AG09319 (cell line): ENCODE measurements around the gene FTSJ1.

Experiments
- DNase-seq: peaks from one replicate; pipeline ENCODE4 v3.0.0-alpha.2; 2010; ENCODE audit warnings: low read depth; ENCODE audit errors: extremely low read depth
- TF ChIP-seq, protein P1 (sequence below): IDR thresholded peaks from 2 replicates; pipeline ENCODE4 v1.5.1; 2011; ENCODE audit warnings: low read depth, mild to moderate bottlenecking, inconsistent platforms, low read length, moderate library complexity

Gene FTSJ1

DNA sequence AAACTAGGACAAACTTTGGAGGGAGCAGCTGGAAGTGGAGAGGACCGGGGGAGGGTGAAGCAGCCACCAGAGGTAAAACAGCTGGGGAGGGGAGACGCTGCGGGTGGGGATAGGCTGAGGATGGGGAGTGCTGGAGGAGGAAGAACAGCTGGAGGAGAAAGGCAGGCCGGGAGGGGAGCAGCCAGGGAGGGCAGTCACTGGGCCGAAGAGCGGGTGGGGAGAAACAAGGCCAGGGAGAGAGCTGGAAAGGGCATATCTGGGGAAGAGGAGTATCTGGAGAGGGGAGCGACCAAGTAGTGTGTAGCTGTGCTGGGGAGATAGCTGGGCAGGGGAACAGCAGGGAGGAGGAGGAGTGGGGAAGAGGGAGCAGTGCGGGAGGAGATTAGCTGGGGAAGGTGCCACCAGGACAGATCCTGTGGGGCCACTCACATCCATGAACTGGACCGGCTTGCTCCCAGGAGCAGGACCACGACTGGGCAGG is 8.7 kb upstream of the FTSJ1 start:
- TF ChIP-seq, protein P1, sequence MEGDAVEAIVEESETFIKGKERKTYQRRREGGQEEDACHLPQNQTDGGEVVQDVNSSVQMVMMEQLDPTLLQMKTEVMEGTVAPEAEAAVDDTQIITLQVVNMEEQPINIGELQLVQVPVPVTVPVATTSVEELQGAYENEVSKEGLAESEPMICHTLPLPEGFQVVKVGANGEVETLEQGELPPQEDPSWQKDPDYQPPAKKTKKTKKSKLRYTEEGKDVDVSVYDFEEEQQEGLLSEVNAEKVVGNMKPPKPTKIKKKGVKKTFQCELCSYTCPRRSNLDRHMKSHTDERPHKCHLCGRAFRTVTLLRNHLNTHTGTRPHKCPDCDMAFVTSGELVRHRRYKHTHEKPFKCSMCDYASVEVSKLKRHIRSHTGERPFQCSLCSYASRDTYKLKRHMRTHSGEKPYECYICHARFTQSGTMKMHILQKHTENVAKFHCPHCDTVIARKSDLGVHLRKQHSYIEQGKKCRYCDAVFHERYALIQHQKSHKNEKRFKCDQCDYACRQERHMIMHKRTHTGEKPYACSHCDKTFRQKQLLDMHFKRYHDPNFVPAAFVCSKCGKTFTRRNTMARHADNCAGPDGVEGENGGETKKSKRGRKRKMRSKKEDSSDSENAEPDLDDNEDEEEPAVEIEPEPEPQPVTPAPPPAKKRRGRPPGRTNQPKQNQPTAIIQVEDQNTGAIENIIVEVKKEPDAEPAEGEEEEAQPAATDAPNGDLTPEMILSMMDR: no peak
- DNase-seq: no peak

DNA sequence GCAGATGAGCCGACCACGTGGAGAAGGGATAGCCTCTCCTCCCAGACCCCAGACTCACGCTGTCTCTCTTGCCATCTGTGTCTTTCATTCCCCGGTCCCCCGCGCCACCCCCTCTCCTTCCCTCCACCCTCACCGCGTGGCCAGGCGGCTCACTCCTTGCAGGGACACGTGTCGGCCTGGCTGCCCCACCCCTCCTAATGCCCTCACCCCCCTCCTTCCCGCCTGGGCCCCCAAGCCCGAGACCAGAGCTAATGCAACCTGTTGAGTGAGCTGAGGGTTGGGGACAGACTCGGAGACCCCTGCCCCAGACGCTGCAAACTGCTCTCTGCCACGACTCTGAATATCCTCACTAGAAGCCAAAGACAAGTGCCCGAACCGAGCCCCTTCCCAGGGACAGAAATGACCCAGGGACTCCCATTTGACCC is 7.7 kb upstream of the FTSJ1 start:
- TF ChIP-seq, protein P1: no peak
- no peak for DNase-seq

DNA sequence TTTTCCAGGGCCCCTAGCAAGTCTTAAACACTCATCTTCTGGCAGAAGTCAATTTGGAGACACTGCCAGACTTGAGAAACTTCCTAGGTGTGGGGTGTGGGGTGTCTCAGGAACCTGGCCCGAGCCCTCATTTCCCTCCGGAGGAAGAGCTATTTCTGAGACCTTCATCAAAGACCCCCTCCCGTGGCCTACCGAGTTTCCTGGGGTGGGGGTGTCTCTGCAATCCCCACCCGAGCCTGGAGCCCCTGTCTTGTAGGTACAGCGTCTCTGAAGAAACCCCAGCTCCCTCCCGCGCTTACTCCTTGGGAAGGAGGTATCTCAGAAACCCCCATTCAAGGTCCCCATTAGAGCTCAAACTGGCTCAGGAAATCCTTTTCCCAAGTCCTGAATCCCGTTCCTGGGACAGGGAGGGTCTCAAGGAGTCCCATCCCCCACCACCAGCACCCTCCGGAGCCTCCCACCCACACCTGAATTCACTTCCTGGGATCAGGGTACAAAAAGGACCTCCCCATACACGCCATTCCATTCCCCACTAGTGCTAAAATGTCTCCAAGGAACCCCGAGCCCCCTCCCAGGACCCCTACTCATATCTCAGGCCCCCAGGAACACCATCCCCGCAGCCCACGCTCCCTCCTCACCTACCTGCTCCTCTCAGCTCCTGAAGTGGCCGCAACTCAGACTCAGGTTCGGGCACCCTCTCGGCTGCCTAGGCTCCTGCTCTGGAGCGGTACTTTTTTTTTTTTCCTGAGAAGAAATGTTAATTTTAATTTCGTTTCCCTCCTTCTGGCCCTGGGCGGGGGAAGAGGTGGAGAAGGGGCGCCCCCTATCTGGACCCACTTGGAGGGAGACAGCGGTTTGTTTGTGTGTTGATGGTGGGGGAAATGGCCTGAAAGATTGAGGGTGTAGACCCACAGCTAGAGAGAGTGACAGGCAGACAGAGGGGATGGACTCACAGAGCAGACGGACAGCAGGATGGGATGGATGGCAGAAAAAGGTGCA is 7.0 kb upstream of the FTSJ1 start:
- no peak for DNase-seq
- TF ChIP-seq, protein P1: peak; percentile 30

DNA sequence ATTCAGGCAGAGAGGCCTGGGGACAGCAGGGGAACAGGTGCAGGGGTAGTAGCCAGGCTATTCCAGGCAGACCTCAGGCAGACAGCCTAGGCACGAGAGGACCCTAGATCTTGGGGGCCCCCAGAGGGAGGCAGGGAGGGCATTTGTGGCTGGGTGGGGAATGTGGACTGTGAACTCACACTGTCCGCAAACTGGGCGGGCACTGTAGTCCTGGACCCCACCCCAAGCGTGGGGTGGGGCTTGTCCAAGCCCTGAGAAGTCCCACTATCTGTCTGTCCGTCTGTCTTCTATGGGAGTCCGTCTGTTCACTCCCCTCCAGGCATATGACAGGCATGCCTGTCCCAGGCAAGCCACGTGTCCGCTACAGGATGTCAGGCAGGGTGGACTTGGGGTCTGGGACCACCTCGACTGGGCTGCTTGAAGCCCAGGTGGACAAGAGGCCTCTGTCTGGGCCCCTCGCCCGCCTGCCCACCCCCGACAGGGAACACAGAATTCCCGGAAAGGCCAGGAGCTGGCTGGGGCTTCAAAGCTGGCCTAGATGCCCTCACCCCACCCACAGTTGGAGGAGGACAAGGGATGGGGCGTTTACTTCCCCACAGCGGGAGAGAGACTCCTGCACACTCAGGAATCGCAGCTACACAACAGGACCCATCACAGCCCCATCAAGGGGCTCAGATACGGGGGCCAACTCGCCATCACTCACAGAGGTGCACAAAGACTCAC is 5.7 kb upstream of the FTSJ1 start, which contains the start of gene SLC38A5:
TSS of gene SLC38A5 (minus strand) at position 151 of the 723 bp plus-strand sequence. CDS start 2,336 bp downstream, outside the sequence.
- TF ChIP-seq, protein P1: no peak

DNA sequence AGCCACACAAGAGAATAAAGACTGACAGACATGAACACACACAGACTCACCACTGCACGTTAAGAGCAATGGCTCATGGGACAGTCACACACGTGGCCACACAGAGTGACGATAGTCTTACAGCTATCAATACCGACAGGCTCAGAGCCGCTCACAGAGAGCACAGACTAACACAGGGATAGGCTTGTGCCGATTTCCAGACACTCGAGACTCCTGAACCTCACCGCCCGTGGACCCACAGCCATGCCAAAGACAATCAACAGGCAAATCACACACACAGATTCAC is 5.2 kb upstream of the FTSJ1 start:
- DNase-seq: no peak

More for the DNA sequence above, 5.7 kb upstream of the FTSJ1 start, which contains the start of gene SLC38A5:
- DNase-seq: no peak

DNA sequence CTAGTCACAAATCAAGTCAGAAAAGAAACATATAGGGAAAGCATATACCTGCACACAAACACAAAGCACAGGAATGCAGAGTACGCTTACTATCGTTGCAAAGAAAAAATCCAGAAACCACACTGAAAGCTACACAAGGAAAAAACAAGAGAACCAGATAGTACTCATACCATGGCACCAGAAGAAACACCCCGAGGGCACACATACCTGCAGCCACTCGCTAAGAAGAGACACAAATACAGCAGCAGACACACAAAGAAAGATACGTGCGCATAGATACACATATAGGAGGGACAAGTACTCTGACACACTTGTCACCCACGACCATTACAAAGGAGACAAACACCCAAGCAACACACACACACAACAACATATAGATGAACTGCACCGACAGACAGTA is 4.5 kb upstream of the FTSJ1 start:
- TF ChIP-seq, protein P1: no peak
- DNase-seq: no peak

More for the DNA sequence above, 5.2 kb upstream of the FTSJ1 start:
- TF ChIP-seq, protein P1: no peak
